DOHH2 (cell line): ENCODE data around the gene MBD5.

ENCODE experiments used
- CTCF ChIP-seq: fragments of 200-600 bp; sonication (generic); IDR thresholded peaks from one replicate; pipeline ENCODE4 v1.5.1; 2014; ENCODE audit warnings: antibody characterized with exemption, mild to moderate bottlenecking, low read depth, low read length; ENCODE audit not compliant: poor library complexity, severe bottlenecking
- EZH2phosphoT487 ChIP-seq: fragments of 200-600 bp; sonication (generic); IDR thresholded peaks from 2 replicates; pipeline ENCODE4 v1.6.1; 2017; ENCODE audit warnings: borderline replicate concordance, mild to moderate bottlenecking, antibody characterized with exemption, low read length, moderate library complexity, mixed read lengths

GRCh38 chr2:148022882-148023281, 2.0 kb downstream of the MBD5 start:
- TF ChIP-seq CTCF, result no peak
- no peak for TF ChIP-seq EZH2phosphoT487
